T-helper 2 cell (primary cell): ENCODE results near the gene PCLAF.

Source experiments
- DNase-seq, 5 experiments: peaks; one replicate each; pipeline versions ENCODE4 v3.0.0 to v3.0.0-alpha.2; 2012 to 2022

The PCLAF gene

DNA sequence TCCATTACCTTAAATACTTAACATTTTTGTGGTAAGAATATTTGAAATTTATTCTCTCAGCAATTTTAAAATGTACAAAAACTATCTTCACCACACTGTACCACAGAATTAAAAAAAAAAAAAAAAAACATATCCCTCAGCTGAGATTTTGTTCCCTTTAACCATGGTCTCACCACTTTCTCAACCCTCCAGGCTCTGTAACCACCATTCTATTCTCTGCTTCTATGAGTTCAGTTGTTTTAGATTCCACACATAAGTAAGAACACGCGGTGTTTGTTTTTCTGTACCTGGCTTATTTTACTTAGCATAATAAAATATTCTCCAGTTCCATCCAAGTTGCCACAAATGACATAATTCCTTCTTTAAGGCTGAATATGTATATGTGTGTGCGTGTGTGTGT is 66.8 kb downstream of the PCLAF start:
- no peak for DNase-seq
